BJ (cell line): ENCODE measurements around the gene P3H2. TPM values are rescaled to one million over a fixed set of nuclear protein-coding genes. Genes with fewer than 3 reads are reported as not detected.

Source experiments
- CTCF ChIA-PET: fragments of 350-600 bp; formaldehyde crosslinking; extraction: SDS; loops from one replicate; lab custom pipeline; 2021; ENCODE audit warnings: antibody characterized with exemption, inconsistent platforms; lab: Yijun Ruan, JAX
- POLR2A ChIA-PET: fragments of 300-600 bp; sonication (Branson Sonifier 250); formaldehyde crosslinking; extraction: SDS; loops from one replicate; lab custom pipeline; 2021; ENCODE audit warnings: antibody characterized with exemption; lab: Charles Lee
- DNase-seq: peaks from one replicate; pipeline ENCODE4 v3.0.0-alpha.2; 2011; ENCODE audit warnings: low read depth
- H3K27me3 ChIP-seq: 2 replicates; pipeline ENCODE4 v1.6.0; 2011; ENCODE audit warnings: low read length; ENCODE audit not compliant: control insufficient read depth, insufficient read depth
- H3K36me3 ChIP-seq: 2 replicates; pipeline ENCODE4 v1.5.1; 2011; ENCODE audit warnings: low read length; ENCODE audit not compliant: control insufficient read depth, insufficient read depth
- H3K4me3 ChIP-seq: 2 replicates; pipeline ENCODE4 v1.5.1; 2011; ENCODE audit warnings: low read depth, mild to moderate bottlenecking, control low read depth, low read length
- polyA plus RNA-seq: library from polyadenylated mRNA; depleted of rRNA; stranded (reverse); fragments of >200 nt; gene quantifications from 2 replicates; pipeline ENCODE4 v1.2.3, GENCODE V29; 2011
- TF ChIP-seq, protein P1 (sequence below): IDR thresholded peaks from 2 replicates; pipeline ENCODE4 v1.5.1; 2011; ENCODE audit warnings: low read depth, mild to moderate bottlenecking, control low read depth, inconsistent platforms, low read length, moderate library complexity; ENCODE audit not compliant: insufficient read depth

Gene P3H2
- polyA plus RNA-seq, 1 experiment: 13.5 TPM

- ChIA-PET CTCF (interaction anchor here (1.0 kb wide), 1 partner anchor 9 kb away, joined by 3 read pairs; no protein-coding TSS in a partner anchor), POLR2A (no interaction called here)
- TF ChIP-seq, protein P1, sequence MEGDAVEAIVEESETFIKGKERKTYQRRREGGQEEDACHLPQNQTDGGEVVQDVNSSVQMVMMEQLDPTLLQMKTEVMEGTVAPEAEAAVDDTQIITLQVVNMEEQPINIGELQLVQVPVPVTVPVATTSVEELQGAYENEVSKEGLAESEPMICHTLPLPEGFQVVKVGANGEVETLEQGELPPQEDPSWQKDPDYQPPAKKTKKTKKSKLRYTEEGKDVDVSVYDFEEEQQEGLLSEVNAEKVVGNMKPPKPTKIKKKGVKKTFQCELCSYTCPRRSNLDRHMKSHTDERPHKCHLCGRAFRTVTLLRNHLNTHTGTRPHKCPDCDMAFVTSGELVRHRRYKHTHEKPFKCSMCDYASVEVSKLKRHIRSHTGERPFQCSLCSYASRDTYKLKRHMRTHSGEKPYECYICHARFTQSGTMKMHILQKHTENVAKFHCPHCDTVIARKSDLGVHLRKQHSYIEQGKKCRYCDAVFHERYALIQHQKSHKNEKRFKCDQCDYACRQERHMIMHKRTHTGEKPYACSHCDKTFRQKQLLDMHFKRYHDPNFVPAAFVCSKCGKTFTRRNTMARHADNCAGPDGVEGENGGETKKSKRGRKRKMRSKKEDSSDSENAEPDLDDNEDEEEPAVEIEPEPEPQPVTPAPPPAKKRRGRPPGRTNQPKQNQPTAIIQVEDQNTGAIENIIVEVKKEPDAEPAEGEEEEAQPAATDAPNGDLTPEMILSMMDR: no peak
- no peak for DNase-seq
- Histone ChIP-seq H3K4me3 (no peak overlapping the region), H3K36me3 (no peaks in the 10 kb centered on the region), H3K27me3 (no peaks in the 10 kb centered on the region)
These were observed 10.6 kb upstream of the P3H2 start for GRCh38 chr3:190131329-190131728.

GRCh38 chr3:190130696-190131095 lies 10.0 kb upstream of the P3H2 start:
- no peak overlapping the region for H3K4me3 ChIP-seq
- no peak for DNase-seq
- TF ChIP-seq, protein P1: no peak
- H3K36me3 ChIP-seq: no peaks in the 10 kb centered on the region
- no peaks in the 10 kb centered on the region for H3K27me3 ChIP-seq
- ChIA-PET CTCF (interaction anchor here (1.0 kb wide), 1 partner anchor 9 kb away, joined by 3 read pairs; no protein-coding TSS in a partner anchor), POLR2A (no interaction called here)

DNA sequence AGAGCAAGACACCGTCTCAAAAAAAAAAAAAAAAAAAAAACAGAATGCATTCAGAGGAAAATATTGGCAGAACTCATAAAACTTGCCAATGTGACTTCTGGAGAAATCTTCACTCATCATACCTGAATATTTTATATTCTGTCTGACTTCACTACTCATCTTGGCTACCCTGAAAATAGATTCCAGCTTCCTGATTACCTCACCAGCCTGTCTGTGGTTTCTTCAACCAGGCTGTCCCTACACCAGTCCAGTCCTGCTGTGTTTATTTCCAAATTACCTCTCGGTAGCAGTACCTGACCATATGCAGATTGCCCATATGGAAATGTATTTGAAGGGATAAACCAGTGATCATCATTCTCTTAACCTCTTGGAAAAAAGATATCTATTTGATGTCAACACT lies 9.3 kb upstream of the P3H2 start:
- no peak for DNase-seq

DNA sequence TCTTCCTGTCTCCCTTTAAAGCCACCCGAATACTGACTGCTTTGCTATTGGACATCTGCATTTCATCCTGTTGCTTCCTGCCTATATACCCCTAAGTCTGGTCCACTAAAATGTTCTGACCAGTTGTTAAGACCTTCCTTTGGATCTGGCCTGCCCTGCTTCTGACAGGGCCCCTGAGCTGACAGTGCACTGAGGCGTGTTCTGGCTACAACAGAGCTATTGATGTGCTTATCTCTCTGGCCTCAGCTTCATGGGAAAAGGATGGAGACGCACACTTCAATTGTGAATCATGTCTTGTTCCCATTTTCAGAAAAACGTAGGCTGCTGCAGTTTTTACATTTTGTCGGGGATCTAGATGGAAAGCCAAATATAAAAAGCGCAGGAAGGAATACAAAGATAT lies 7.1 kb upstream of the P3H2 start:
- no peaks in the 10 kb centered on the region for H3K36me3 ChIP-seq
- ChIA-PET CTCF (no interaction called here), POLR2A (no interaction called here)
- TF ChIP-seq, protein P1: no peak
- no peak for DNase-seq
- no peaks in the 10 kb centered on the region for H3K27me3 ChIP-seq
- H3K4me3 ChIP-seq: no peak overlapping the region

More for the DNA sequence above, 9.3 kb upstream of the P3H2 start:
- Histone ChIP-seq H3K4me3 (no peak overlapping the region), H3K27me3 (no peaks in the 10 kb centered on the region), H3K36me3 (no peaks in the 10 kb centered on the region)
- TF ChIP-seq, protein P1: no peak
- ChIA-PET CTCF (interaction anchor here (1.0 kb wide), 1 partner anchor 10 kb away, joined by 3 read pairs; no protein-coding TSS in a partner anchor), POLR2A (no interaction called here)

DNA sequence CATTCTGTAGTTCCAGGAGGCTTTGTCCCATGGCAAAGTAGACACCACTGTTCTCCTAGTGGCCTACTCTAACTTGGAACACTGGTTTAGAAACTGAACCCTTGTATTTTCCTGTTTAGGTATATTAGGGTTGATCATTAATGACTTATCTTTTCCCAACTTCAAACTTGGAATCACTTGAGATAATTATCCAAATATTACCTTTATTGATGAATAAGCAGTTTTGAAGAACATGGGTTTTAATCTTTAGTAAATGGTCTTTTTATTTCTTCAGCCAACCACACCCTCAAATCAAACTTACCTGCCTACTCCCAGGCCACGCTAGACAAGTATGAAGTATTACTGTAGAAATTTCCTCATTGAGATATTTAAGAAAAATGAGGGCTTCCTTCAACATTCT lies 6.5 kb upstream of the P3H2 start:
- no peak for DNase-seq
- Histone ChIP-seq H3K4me3 (no peak overlapping the region), H3K36me3 (no peaks in the 10 kb centered on the region), H3K27me3 (no peaks in the 10 kb centered on the region)
- CTCF ChIA-PET: interaction anchor here (0.6 kb wide), 1 partner anchor 816 kb away, joined by 3 read pairs; no protein-coding TSS in a partner anchor
- POLR2A ChIA-PET: no interaction called here
- TF ChIP-seq, protein P1: no peak
